OCI-LY3 (cell line): Measurements from ENCODE around the gene EFCAB6.

Experiments
- CTCF ChIP-seq: fragments of 200-600, 300-600 bp; sonication (generic); IDR thresholded peaks from 2 replicates; pipeline ENCODE4 v1.5.1; 2014; ENCODE audit warnings: antibody characterized with exemption, low read length, low read depth
- EZH2phosphoT487 ChIP-seq: fragments of 200-600 bp; shearing (Covaris generic); IDR thresholded peaks from 2 replicates; pipeline ENCODE4 v1.6.1; 2018; ENCODE audit warnings: antibody characterized with exemption, mixed run types, low read depth

GRCh38 chr22:43789452-43789851 lies 22.7 kb downstream of the EFCAB6 start:
- TF ChIP-seq CTCF (no peak), EZH2phosphoT487 (no peak)
